ENCODE measurements around the gene USP2.

DNA sequence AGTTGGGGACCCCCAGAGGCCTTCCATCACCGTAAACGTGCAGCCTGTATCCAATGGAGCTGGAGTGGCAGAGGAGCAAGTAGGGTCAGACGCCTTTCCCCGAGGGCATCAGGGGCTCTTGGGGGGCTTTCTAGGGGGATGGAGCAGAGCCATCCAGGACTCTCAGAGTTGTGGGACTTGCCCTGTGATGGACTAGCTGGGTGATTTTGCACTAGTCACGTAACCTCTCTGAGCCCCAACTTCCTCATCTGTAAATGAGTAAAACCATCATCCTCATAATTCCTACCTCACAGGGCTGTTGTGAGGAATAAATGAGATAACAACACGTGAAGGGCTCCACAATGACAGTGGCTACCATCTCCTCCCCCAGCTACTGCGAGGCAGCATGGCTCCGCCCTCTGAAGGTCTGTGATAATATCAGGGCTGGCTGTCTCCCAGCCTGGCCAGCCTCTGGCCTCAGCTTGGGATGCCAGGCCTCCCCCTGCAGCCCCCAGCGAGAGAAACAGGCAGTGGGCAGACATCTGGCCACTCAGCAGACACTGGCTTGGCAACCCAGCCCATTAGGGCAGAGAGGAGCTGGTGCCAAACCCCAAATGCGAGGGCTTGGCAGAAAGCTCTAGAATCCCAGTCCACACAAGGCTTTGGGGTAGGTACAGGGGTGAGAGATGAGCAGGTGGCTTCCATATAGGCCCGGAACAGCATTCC lies 6.7 kb downstream of the USP2 start:
- TF ChIP-seq, protein P1, sequence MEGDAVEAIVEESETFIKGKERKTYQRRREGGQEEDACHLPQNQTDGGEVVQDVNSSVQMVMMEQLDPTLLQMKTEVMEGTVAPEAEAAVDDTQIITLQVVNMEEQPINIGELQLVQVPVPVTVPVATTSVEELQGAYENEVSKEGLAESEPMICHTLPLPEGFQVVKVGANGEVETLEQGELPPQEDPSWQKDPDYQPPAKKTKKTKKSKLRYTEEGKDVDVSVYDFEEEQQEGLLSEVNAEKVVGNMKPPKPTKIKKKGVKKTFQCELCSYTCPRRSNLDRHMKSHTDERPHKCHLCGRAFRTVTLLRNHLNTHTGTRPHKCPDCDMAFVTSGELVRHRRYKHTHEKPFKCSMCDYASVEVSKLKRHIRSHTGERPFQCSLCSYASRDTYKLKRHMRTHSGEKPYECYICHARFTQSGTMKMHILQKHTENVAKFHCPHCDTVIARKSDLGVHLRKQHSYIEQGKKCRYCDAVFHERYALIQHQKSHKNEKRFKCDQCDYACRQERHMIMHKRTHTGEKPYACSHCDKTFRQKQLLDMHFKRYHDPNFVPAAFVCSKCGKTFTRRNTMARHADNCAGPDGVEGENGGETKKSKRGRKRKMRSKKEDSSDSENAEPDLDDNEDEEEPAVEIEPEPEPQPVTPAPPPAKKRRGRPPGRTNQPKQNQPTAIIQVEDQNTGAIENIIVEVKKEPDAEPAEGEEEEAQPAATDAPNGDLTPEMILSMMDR (IDR thresholded peaks at IDR 0.05; ENCODE audit: insufficient read depth, low read depth, low read length), result no peak
- TF ChIP-seq EZH2 (IDR thresholded peaks at IDR 0.05; ENCODE audit: insufficient read depth, low read length), result no peak
